Chondrocyte (in vitro differentiated cells): Measurements from ENCODE around the gene MARCHF10. TPM values are rescaled to one million over a fixed set of nuclear protein-coding genes. Genes with fewer than 3 reads are reported as not detected.

Source experiments
- DNase-seq: peaks from one replicate; pipeline ENCODE4 v3.0.0; 2021; ENCODE audit warnings: mixed read lengths, low spot score
- H3K27ac Mint-ChIP-seq: one replicate; pipeline ENCODE4 v1.8.0; 2021; ENCODE audit warnings: mild to moderate bottlenecking, moderate library complexity, mixed read lengths; ENCODE audit not compliant: unreplicated experiment
- H3K27me3 Mint-ChIP-seq: 2 replicates; pipeline ENCODE4 v1.8.0; 2021; ENCODE audit warnings: low read depth, mixed read lengths
- H3K36me3 Mint-ChIP-seq: 2 replicates; pipeline ENCODE4 v1.8.0; 2021; ENCODE audit warnings: low read depth, mixed read lengths
- H3K4me1 Mint-ChIP-seq: 2 replicates; pipeline ENCODE4 v1.8.0; 2021; ENCODE audit warnings: low read depth, mild to moderate bottlenecking, mixed read lengths
- H3K4me3 Mint-ChIP-seq: one replicate; pipeline ENCODE4 v1.8.0; 2021; ENCODE audit warnings: mild to moderate bottlenecking, moderate library complexity, mixed read lengths; ENCODE audit not compliant: unreplicated experiment
- H3K9me3 Mint-ChIP-seq: 2 replicates; pipeline ENCODE4 v1.8.0; 2021; ENCODE audit warnings: low read depth, mixed read lengths
- total RNA-seq: library from RNA; stranded (reverse); gene quantifications from 3 replicates; pipeline ENCODE4 v1.2.1, GENCODE V29; 2021
- TF ChIP-seq, protein P1 (sequence below): fragments of 200-600 bp; sonication (generic); IDR thresholded peaks from 2 replicates; pipeline ENCODE4 v1.5.0; 2021; ENCODE audit warnings: antibody characterized with exemption, mild to moderate bottlenecking, moderate library complexity

The MARCHF10 gene
- total RNA-seq, 1 donor from 2014 or later = 0.17 TPM

GRCh38 chr17:62808576-62808970 lies 459 bp upstream of the MARCHF10 start:
- no peaks in the 10 kb centered on the region for H3K27me3 Mint-ChIP-seq
- H3K27ac Mint-ChIP-seq = no peak overlapping the region
- H3K36me3 Mint-ChIP-seq = no peaks in the 10 kb centered on the region
- peaks cover 31% of the 10 kb centered on the region for H3K4me1 Mint-ChIP-seq
- H3K9me3 Mint-ChIP-seq = peaks cover under 1% of the 10 kb centered on the region
- DNase-seq = no peak
- H3K4me3 Mint-ChIP-seq = peak overlapping the region; percentile 40
- TF ChIP-seq, protein P1, sequence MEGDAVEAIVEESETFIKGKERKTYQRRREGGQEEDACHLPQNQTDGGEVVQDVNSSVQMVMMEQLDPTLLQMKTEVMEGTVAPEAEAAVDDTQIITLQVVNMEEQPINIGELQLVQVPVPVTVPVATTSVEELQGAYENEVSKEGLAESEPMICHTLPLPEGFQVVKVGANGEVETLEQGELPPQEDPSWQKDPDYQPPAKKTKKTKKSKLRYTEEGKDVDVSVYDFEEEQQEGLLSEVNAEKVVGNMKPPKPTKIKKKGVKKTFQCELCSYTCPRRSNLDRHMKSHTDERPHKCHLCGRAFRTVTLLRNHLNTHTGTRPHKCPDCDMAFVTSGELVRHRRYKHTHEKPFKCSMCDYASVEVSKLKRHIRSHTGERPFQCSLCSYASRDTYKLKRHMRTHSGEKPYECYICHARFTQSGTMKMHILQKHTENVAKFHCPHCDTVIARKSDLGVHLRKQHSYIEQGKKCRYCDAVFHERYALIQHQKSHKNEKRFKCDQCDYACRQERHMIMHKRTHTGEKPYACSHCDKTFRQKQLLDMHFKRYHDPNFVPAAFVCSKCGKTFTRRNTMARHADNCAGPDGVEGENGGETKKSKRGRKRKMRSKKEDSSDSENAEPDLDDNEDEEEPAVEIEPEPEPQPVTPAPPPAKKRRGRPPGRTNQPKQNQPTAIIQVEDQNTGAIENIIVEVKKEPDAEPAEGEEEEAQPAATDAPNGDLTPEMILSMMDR = no peak

DNA sequence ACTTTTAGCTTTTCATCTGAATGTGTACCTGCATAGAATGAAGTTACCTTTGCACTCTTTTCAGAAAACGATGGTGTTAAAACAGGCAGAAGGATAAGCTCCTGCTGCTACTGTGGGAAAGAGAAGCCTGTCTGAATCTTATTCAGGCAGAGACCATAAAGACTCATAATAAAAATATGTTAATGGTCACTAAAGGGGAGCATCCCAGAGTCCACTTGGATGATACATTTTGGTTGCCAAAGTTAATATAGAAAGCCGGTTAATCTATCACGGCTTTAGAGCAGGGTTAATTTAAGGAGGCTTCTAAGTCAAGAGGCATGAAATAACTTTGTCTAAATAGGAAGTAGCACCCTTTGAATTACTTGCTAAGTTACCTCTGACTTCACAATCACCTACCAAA lies 2.9 kb downstream of the MARCHF10 start:
- TF ChIP-seq, protein P1 = no peak
- Mint-ChIP-seq H3K4me3 (no peak overlapping the region), H3K27ac (peak overlapping the region; percentile 52), H3K36me3 (no peaks in the 10 kb centered on the region), H3K27me3 (no peaks in the 10 kb centered on the region), H3K9me3 (no peaks in the 10 kb centered on the region), H3K4me1 (peaks cover 31% of the 10 kb centered on the region)
- DNase-seq = no peak

DNA sequence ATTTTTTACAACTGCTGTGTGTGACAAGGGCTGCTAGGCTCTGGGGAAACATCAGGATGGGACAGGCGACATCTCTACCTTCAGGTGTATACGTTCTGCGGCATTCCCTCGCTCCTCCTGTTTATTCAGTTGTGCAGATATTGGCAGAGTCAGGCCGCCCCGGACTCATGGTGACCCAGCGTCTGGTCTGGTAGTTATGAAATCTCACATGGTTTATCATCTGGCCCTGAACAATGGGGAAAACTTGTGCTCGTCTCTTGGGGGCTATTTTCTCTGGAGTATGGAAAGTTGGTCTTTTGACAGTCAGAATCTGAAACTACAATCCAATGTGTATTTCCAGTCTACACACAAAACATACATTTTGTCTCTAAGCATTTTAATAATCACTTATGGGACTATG lies 3.3 kb downstream of the MARCHF10 start:
- no peaks in the 10 kb centered on the region for H3K36me3 Mint-ChIP-seq
- no peaks in the 10 kb centered on the region for H3K9me3 Mint-ChIP-seq
- peak overlapping the region; percentile 52 for H3K27ac Mint-ChIP-seq
- peaks cover 31% of the 10 kb centered on the region for H3K4me1 Mint-ChIP-seq
- no peak for DNase-seq
- no peak overlapping the region for H3K4me3 Mint-ChIP-seq
- no peaks in the 10 kb centered on the region for H3K27me3 Mint-ChIP-seq
- TF ChIP-seq, protein P1 = no peak

- H3K9me3 Mint-ChIP-seq = no peaks in the 10 kb centered on the region
- no peaks in the 10 kb centered on the region for H3K36me3 Mint-ChIP-seq
- TF ChIP-seq, protein P1 = no peak
- no peak overlapping the region for H3K4me3 Mint-ChIP-seq
- H3K4me1 Mint-ChIP-seq = peaks cover 30% of the 10 kb centered on the region
- no peaks in the 10 kb centered on the region for H3K27me3 Mint-ChIP-seq
- H3K27ac Mint-ChIP-seq = no peak overlapping the region
- DNase-seq = no peak
Observed at GRCh38 chr17:62804025-62804424, 4.1 kb downstream of the MARCHF10 start.

GRCh38 chr17:62802561-62803205 lies 5.4 kb downstream of the MARCHF10 start:
- Mint-ChIP-seq H3K4me1 (peaks cover 28% of the 10 kb centered on the region), H3K27ac (no peak overlapping the region), H3K27me3 (no peaks in the 10 kb centered on the region), H3K36me3 (no peaks in the 10 kb centered on the region), H3K9me3 (no peaks in the 10 kb centered on the region), H3K4me3 (no peak overlapping the region)
- no peak for DNase-seq
- TF ChIP-seq, protein P1 = no peak
